Measurements from ENCODE around the gene VCL. TPM values are rescaled to one million over a fixed set of nuclear protein-coding genes. Genes with fewer than 3 reads are reported as not detected.

VCL gene
- total RNA-seq, 1 experiment from 2014 or later = 106 TPM

DNA sequence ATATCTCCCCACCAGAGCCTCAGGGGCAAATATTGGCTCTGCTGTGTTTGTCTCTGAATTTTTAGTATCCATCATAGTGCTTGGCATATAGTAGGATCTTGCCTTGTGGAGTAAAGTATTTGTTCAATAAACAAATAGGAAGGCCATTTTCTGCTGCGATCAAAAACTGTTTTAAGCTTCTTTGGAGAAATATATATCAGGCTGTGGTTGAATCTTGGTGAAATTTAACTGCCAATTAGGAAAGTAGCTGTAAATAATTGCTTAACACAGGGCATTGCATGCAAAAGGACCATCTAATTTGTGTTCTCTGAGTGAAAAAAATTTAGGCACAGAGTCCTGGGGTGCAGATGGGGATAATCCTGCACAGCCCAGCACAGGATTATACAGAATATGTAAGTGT, 15.1 kb downstream of the VCL start:
- H3K79me2 ChIP-seq (ENCODE audit: insufficient read depth, low read length) = peaks cover 96% of the 10 kb centered on the region
- DNase-seq (ENCODE audit: low read depth, low spot score) (no peak), ATAC-seq (no peak)
- RAD21 ChIA-PET (ENCODE audit: low non-redundant PET in 1 of 2, low total read pairs in 2 of 2, uncharacterized antibody in 2 of 2, unreplicated experiment in 2 of 2) = no interaction called here
- CTCF ChIA-PET = no interaction called here
- H3K9me3 ChIP-seq (ENCODE audit: control insufficient read depth in 1 of 2, insufficient read depth in 1 of 2, low read depth in 1 of 2, low read length in 2 of 2) = no peaks in the 10 kb centered on the region
- H3K9me2 ChIP-seq (ENCODE audit: insufficient read depth) = no peaks in the 10 kb centered on the region
- TF ChIP-seq CEBPB (IDR thresholded peaks at IDR 0.05; ENCODE audit: low read depth) = no peak
- no peak for TF ChIP-seq ELF1 (IDR thresholded peaks at IDR 0.05; ENCODE audit: borderline replicate concordance, low read depth)
- no peak for TF ChIP-seq RAD21 (IDR thresholded peaks at IDR 0.05; ENCODE audit: low read depth)
- no peak for TF ChIP-seq TCF7L2 (IDR thresholded peaks at IDR 0.05; ENCODE audit: borderline replicate concordance, extremely low read depth, insufficient read depth, insufficient read length)
- TF ChIP-seq, protein P1, sequence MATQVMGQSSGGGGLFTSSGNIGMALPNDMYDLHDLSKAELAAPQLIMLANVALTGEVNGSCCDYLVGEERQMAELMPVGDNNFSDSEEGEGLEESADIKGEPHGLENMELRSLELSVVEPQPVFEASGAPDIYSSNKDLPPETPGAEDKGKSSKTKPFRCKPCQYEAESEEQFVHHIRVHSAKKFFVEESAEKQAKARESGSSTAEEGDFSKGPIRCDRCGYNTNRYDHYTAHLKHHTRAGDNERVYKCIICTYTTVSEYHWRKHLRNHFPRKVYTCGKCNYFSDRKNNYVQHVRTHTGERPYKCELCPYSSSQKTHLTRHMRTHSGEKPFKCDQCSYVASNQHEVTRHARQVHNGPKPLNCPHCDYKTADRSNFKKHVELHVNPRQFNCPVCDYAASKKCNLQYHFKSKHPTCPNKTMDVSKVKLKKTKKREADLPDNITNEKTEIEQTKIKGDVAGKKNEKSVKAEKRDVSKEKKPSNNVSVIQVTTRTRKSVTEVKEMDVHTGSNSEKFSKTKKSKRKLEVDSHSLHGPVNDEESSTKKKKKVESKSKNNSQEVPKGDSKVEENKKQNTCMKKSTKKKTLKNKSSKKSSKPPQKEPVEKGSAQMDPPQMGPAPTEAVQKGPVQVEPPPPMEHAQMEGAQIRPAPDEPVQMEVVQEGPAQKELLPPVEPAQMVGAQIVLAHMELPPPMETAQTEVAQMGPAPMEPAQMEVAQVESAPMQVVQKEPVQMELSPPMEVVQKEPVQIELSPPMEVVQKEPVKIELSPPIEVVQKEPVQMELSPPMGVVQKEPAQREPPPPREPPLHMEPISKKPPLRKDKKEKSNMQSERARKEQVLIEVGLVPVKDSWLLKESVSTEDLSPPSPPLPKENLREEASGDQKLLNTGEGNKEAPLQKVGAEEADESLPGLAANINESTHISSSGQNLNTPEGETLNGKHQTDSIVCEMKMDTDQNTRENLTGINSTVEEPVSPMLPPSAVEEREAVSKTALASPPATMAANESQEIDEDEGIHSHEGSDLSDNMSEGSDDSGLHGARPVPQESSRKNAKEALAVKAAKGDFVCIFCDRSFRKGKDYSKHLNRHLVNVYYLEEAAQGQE (IDR thresholded peaks at IDR 0.05; ENCODE audit: low read depth) = no peak
- no peak for TF ChIP-seq JUND (IDR thresholded peaks at IDR 0.05)
- TF ChIP-seq ZNF274 (IDR thresholded peaks at IDR 0.05; ENCODE audit: low read depth, low read length) = no peak
- TF ChIP-seq YY1 (IDR thresholded peaks at IDR 0.05; ENCODE audit: extremely low read depth, insufficient replicate concordance, low read depth, low read length) = no peak
- TF ChIP-seq POLR2A (IDR thresholded peaks at IDR 0.05; ENCODE audit: borderline replicate concordance, extremely low read depth, insufficient read depth, insufficient read length) = no peak
- TF ChIP-seq CBX3 (IDR thresholded peaks at IDR 0.05; ENCODE audit: low read depth) = no peak
- TF ChIP-seq, protein P2, sequence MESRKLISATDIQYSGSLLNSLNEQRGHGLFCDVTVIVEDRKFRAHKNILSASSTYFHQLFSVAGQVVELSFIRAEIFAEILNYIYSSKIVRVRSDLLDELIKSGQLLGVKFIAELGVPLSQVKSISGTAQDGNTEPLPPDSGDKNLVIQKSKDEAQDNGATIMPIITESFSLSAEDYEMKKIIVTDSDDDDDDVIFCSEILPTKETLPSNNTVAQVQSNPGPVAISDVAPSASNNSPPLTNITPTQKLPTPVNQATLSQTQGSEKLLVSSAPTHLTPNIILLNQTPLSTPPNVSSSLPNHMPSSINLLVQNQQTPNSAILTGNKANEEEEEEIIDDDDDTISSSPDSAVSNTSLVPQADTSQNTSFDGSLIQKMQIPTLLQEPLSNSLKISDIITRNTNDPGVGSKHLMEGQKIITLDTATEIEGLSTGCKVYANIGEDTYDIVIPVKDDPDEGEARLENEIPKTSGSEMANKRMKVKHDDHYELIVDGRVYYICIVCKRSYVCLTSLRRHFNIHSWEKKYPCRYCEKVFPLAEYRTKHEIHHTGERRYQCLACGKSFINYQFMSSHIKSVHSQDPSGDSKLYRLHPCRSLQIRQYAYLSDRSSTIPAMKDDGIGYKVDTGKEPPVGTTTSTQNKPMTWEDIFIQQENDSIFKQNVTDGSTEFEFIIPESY (IDR thresholded peaks at IDR 0.05; ENCODE audit: extremely low read depth, insufficient replicate concordance, low read length) = no peak
- no peak for TF ChIP-seq EGR1 (IDR thresholded peaks at IDR 0.05; ENCODE audit: low read depth)
- TF ChIP-seq, protein P3, sequence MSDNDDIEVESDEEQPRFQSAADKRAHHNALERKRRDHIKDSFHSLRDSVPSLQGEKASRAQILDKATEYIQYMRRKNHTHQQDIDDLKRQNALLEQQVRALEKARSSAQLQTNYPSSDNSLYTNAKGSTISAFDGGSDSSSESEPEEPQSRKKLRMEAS (IDR thresholded peaks at IDR 0.05) = no peak
- TF ChIP-seq FOSL1 (IDR thresholded peaks at IDR 0.05; ENCODE audit: low read depth) = no peak
- TF ChIP-seq, protein P4, sequence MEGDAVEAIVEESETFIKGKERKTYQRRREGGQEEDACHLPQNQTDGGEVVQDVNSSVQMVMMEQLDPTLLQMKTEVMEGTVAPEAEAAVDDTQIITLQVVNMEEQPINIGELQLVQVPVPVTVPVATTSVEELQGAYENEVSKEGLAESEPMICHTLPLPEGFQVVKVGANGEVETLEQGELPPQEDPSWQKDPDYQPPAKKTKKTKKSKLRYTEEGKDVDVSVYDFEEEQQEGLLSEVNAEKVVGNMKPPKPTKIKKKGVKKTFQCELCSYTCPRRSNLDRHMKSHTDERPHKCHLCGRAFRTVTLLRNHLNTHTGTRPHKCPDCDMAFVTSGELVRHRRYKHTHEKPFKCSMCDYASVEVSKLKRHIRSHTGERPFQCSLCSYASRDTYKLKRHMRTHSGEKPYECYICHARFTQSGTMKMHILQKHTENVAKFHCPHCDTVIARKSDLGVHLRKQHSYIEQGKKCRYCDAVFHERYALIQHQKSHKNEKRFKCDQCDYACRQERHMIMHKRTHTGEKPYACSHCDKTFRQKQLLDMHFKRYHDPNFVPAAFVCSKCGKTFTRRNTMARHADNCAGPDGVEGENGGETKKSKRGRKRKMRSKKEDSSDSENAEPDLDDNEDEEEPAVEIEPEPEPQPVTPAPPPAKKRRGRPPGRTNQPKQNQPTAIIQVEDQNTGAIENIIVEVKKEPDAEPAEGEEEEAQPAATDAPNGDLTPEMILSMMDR (IDR thresholded peaks at IDR 0.05 in 2 of 3, conservative IDR thresholded peaks at IDR 0.05 in 1 of 3; ENCODE audit: borderline replicate concordance in 1 of 3, insufficient read depth in 1 of 3, low read depth in 2 of 3, low read length in 2 of 3) = no peak
- no peak for TF ChIP-seq SIN3A (IDR thresholded peaks at IDR 0.05; ENCODE audit: low read depth)
- TSS peak; percentile 6 for BruUV-seq (replicated peaks)
- peaks cover 26 to 29% of the 10 kb centered on the region in 2 experiments for H3K4me1 ChIP-seq (ENCODE audit: control insufficient read depth in 1 of 2, insufficient read depth in 2 of 2, low read length in 2 of 2)
- H3K36me3 ChIP-seq (ENCODE audit: control insufficient read depth in 1 of 2, insufficient read depth in 2 of 2, low read length in 2 of 2) = 0 out of 4 replicates have a peak, but pooled peaks cover 0 to 3% of the 10 kb centered on the region in 2 experiments
- intact Hi-C loops (cut with micrococcal nuclease) = no loop called here
- POLR2A ChIA-PET = interaction anchor here (1.0 to 1.4 kb wide), 2 partner anchors 9 to 14 kb away, joined by 4 to 6 read pairs; no protein-coding TSS in a partner anchor
- H2AFZ ChIP-seq (ENCODE audit: low read depth, low read length, poor library complexity, severe bottlenecking) = no peak overlapping the region
- H3K4me2 ChIP-seq (ENCODE audit: low read length) = no peak overlapping the region
- H3K27me3 ChIP-seq (ENCODE audit: insufficient read depth, low read length) = no peaks in the 10 kb centered on the region
- H4K20me1 ChIP-seq (ENCODE audit: insufficient read depth) = peaks cover 26% of the 10 kb centered on the region; the same call in 1 of the 2 replicates
- H3K9ac ChIP-seq (ENCODE audit: low read length) = no peak overlapping the region
- no peak overlapping the region for H3K4me3 ChIP-seq (replicated peaks in 1 of 2; ENCODE audit: low read depth in 1 of 2, low read length in 2 of 2)
- H3K27ac ChIP-seq (ENCODE audit: low read depth, low read length) = no peak overlapping the region

All from HCT116 (cell line).